ENCODE measurements around the gene WDR4.

- TF ChIP-seq EZH2phosphoT487 (IDR thresholded peaks at IDR 0.05; ENCODE audit: borderline replicate concordance, low read length), result no peak
- TF ChIP-seq, protein P1, sequence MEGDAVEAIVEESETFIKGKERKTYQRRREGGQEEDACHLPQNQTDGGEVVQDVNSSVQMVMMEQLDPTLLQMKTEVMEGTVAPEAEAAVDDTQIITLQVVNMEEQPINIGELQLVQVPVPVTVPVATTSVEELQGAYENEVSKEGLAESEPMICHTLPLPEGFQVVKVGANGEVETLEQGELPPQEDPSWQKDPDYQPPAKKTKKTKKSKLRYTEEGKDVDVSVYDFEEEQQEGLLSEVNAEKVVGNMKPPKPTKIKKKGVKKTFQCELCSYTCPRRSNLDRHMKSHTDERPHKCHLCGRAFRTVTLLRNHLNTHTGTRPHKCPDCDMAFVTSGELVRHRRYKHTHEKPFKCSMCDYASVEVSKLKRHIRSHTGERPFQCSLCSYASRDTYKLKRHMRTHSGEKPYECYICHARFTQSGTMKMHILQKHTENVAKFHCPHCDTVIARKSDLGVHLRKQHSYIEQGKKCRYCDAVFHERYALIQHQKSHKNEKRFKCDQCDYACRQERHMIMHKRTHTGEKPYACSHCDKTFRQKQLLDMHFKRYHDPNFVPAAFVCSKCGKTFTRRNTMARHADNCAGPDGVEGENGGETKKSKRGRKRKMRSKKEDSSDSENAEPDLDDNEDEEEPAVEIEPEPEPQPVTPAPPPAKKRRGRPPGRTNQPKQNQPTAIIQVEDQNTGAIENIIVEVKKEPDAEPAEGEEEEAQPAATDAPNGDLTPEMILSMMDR (IDR thresholded peaks at IDR 0.05; ENCODE audit: low read depth, low read length, poor library complexity, severe bottlenecking), result no peak
These were observed 72.7 kb downstream of the WDR4 start for GRCh38 chr21:42806509-42807140.
